Caco-2 (cell line): ENCODE data around the gene CT47C1. TPM values are rescaled to one million over a fixed set of nuclear protein-coding genes. Genes with fewer than 3 reads are reported as not detected.

Experiments used
- BruUV-seq: library from RNA; stranded (reverse); fragments of 400-500 nt; replicated peaks from 2 replicates; lab custom pipeline; 2021; lab: Mats Ljungman, UMichigan
- CTCF ChIA-PET: fragments of 300-600 bp; sonication (Branson Sonifier 250); formaldehyde crosslinking; loops from one replicate; lab custom pipeline; 2022; ENCODE audit warnings: antibody characterized with exemption; lab: Charles Lee
- POLR2A ChIA-PET: fragments of 300-600 bp; sonication (Branson Sonifier 250); formaldehyde crosslinking; loops from one replicate; lab custom pipeline; 2022; ENCODE audit warnings: antibody characterized with exemption; lab: Charles Lee
- DNase-seq, 2 experiments: peaks; one replicate each; pipeline versions ENCODE4 v3.0.0 to v3.0.0-alpha.2; 2020 to 2022
- H3K27me3 ChIP-seq: replicated peaks from 2 replicates; pipeline ENCODE4 v1.6.0; 2011; ENCODE audit warnings: low read length; ENCODE audit not compliant: control insufficient read depth, insufficient read depth
- H3K36me3 ChIP-seq: 2 replicates; pipeline ENCODE4 v1.5.1; 2011; ENCODE audit warnings: low read length; ENCODE audit not compliant: control insufficient read depth, insufficient read depth
- H3K4me1 ChIP-seq: fragments of 250-450 bp; sonication (Bioruptor Pico); 2 replicates; pipeline ENCODE4 v1.5.1; 2020; ENCODE audit warnings: mild to moderate bottlenecking
- H3K4me3 ChIP-seq: 2 replicates; pipeline ENCODE4 v1.5.1; 2011; ENCODE audit warnings: low read depth, mild to moderate bottlenecking, control low read depth, low read length
- H3K9me3 ChIP-seq: fragments of 250-450 bp; sonication (Bioruptor Pico); 2 replicates; pipeline ENCODE4 v1.5.1; 2020; ENCODE audit warnings: mild to moderate bottlenecking, moderate library complexity
- H3K27ac Mint-ChIP-seq: one replicate; pipeline ENCODE4 v1.8.0; 2022; ENCODE audit warnings: mixed read lengths; ENCODE audit not compliant: unreplicated experiment
- H3K27me3 Mint-ChIP-seq: one replicate; pipeline ENCODE4 v1.8.0; 2022; ENCODE audit warnings: mixed read lengths; ENCODE audit not compliant: insufficient read depth, unreplicated experiment
- H3K36me3 Mint-ChIP-seq: one replicate; pipeline ENCODE4 v1.8.0; 2022; ENCODE audit warnings: mild to moderate bottlenecking, mixed read lengths; ENCODE audit not compliant: insufficient read depth, unreplicated experiment
- H3K4me1 Mint-ChIP-seq: one replicate; pipeline ENCODE4 v1.8.0; 2022; ENCODE audit warnings: low read depth, mixed read lengths; ENCODE audit not compliant: unreplicated experiment
- H3K4me3 Mint-ChIP-seq: one replicate; pipeline ENCODE4 v1.8.0; 2022; ENCODE audit warnings: mild to moderate bottlenecking, moderate library complexity, mixed read lengths; ENCODE audit not compliant: unreplicated experiment
- H3K9me3 Mint-ChIP-seq: one replicate; pipeline ENCODE4 v1.8.0; 2022; ENCODE audit warnings: mixed read lengths; ENCODE audit not compliant: unreplicated experiment
- intact Hi-C: fragments of 100-400 bp; cut with micrococcal nuclease; formaldehyde crosslinking; loops from one replicate; pipeline ENCODE4 v1.10.0; 2022; ENCODE audit not compliant: unreplicated experiment
- total RNA-seq: library from RNA; stranded (reverse); gene quantifications from 2 replicates; pipeline ENCODE4 v1.2.3, GENCODE V29; 2022
- TF ChIP-seq, protein P1 (sequence below), 2 experiments: fragments of 200-600 bp in 1 of 2; IDR thresholded peaks; 1 replicate in 1 of 2; 2 replicates in 1 of 2; pipeline versions ENCODE4 v1.5.1 to v1.8.0; 2011 to 2022; ENCODE audit warnings: antibody characterized with exemption in 1 of 2, control low read depth in 1 of 2, inconsistent platforms in 1 of 2, low read depth in 1 of 2, low read length in 1 of 2, mild to moderate bottlenecking in 1 of 2, moderate library complexity in 1 of 2; ENCODE audit not compliant: insufficient read depth in 1 of 2, severe bottlenecking in 1 of 2, unreplicated experiment in 1 of 2

CT47C1 gene
- total RNA-seq, 1 experiment from 2014 or later: not detected

GRCh38 chrX:119036107-119037029 lies 36.4 kb upstream of the CT47C1 start:
- Histone ChIP-seq H3K9me3 (no peaks in the 10 kb centered on the region), H3K27me3 (no peaks in the 10 kb centered on the region), H3K36me3 (no peaks in the 10 kb centered on the region), H3K4me3 (no peak overlapping the region), H3K4me1 (no peaks in the 10 kb centered on the region)
- H3K36me3 Mint-ChIP-seq: no peaks in the 10 kb centered on the region
- peaks cover 14% of the 10 kb centered on the region for H3K9me3 Mint-ChIP-seq
- no TSS peak for BruUV-seq
- no peaks in the 10 kb centered on the region for H3K4me1 Mint-ChIP-seq
- TF ChIP-seq, protein P1, sequence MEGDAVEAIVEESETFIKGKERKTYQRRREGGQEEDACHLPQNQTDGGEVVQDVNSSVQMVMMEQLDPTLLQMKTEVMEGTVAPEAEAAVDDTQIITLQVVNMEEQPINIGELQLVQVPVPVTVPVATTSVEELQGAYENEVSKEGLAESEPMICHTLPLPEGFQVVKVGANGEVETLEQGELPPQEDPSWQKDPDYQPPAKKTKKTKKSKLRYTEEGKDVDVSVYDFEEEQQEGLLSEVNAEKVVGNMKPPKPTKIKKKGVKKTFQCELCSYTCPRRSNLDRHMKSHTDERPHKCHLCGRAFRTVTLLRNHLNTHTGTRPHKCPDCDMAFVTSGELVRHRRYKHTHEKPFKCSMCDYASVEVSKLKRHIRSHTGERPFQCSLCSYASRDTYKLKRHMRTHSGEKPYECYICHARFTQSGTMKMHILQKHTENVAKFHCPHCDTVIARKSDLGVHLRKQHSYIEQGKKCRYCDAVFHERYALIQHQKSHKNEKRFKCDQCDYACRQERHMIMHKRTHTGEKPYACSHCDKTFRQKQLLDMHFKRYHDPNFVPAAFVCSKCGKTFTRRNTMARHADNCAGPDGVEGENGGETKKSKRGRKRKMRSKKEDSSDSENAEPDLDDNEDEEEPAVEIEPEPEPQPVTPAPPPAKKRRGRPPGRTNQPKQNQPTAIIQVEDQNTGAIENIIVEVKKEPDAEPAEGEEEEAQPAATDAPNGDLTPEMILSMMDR (IDR thresholded peaks at IDR 0.05; ENCODE audit: insufficient read depth in 1 of 2, low read depth in 1 of 2, low read length in 1 of 2, severe bottlenecking in 1 of 2, unreplicated experiment in 1 of 2): no peak
- DNase-seq: no peak
- ChIA-PET CTCF (no interaction called here), POLR2A (no interaction called here)
- H3K27ac Mint-ChIP-seq: no peak overlapping the region
- peaks cover 3% of the 10 kb centered on the region for H3K27me3 Mint-ChIP-seq
- intact Hi-C loops: no loop called here
- H3K4me3 Mint-ChIP-seq: no peak overlapping the region

GRCh38 chrX:119040432-119040831 lies 32.4 kb upstream of the CT47C1 start:
- Mint-ChIP-seq H3K27ac (no peak overlapping the region), H3K36me3 (no peaks in the 10 kb centered on the region), H3K4me1 (no peaks in the 10 kb centered on the region), H3K4me3 (no peak overlapping the region), H3K9me3 (no peaks in the 10 kb centered on the region), H3K27me3 (no peaks in the 10 kb centered on the region)
- ChIA-PET CTCF (no interaction called here), POLR2A (no interaction called here)
- no peaks in the 10 kb centered on the region for H3K4me1 ChIP-seq
- no peaks in the 10 kb centered on the region for H3K27me3 ChIP-seq
- H3K36me3 ChIP-seq: no peaks in the 10 kb centered on the region
- no TSS peak for BruUV-seq
- TF ChIP-seq, protein P1 (IDR thresholded peaks at IDR 0.05; ENCODE audit: insufficient read depth in 1 of 2, low read depth in 1 of 2, low read length in 1 of 2, severe bottlenecking in 1 of 2, unreplicated experiment in 1 of 2): no peak
- no peaks in the 10 kb centered on the region for H3K9me3 ChIP-seq
- intact Hi-C loops: loop anchor here (5.0 kb wide), 1 partner anchor 33 kb away; no protein-coding TSS in a partner anchor
- no peak for DNase-seq
- H3K4me3 ChIP-seq: no peak overlapping the region

- Mint-ChIP-seq H3K27ac (no peak overlapping the region), H3K4me3 (no peak overlapping the region), H3K36me3 (no peaks in the 10 kb centered on the region), H3K27me3 (no peaks in the 10 kb centered on the region), H3K4me1 (no peaks in the 10 kb centered on the region), H3K9me3 (no peaks in the 10 kb centered on the region)
- CTCF ChIA-PET: no interaction called here
- H3K9me3 ChIP-seq: no peaks in the 10 kb centered on the region
- TF ChIP-seq, protein P1 (IDR thresholded peaks at IDR 0.05; ENCODE audit: insufficient read depth in 1 of 2, low read depth in 1 of 2, low read length in 1 of 2, severe bottlenecking in 1 of 2, unreplicated experiment in 1 of 2): no peak
- POLR2A ChIA-PET: no interaction called here
- no peaks in the 10 kb centered on the region for H3K36me3 ChIP-seq
- H3K4me1 ChIP-seq: no peaks in the 10 kb centered on the region
- intact Hi-C loops: loop anchor here (5.0 kb wide), 1 partner anchor 34 kb away; no protein-coding TSS in a partner anchor
- H3K27me3 ChIP-seq: no peaks in the 10 kb centered on the region
- H3K4me3 ChIP-seq: no peak overlapping the region
- BruUV-seq: no TSS peak
- no peak for DNase-seq
Measured at GRCh38 chrX:119041175-119041574, 31.6 kb upstream of the CT47C1 start.
